K562 (cell line): ENCODE results near the gene TULP1. TPM values are rescaled to one million over a fixed set of nuclear protein-coding genes. Genes with fewer than 3 reads are reported as not detected.

Source experiments
- ADNP ChIP-seq: fragments of 200-800 bp; sonication (Bioruptor generic); IDR thresholded peaks from 2 replicates; pipeline ENCODE4 v1.6.1; 2016; ENCODE audit warnings: missing genetic modification characterization, missing compliant biosample characterization
- ATF2 ChIP-seq: sonication (generic); formaldehyde crosslinking; IDR thresholded peaks from 2 replicates; pipeline ENCODE4 v1.8.1; 2022; ENCODE audit warnings: missing genetic modification reagents
- BRD4 ChIP-seq: fragments of 200-600 bp; sonication (generic); IDR thresholded peaks from 2 replicates; pipeline ENCODE4 v1.6.1; 2017; ENCODE audit warnings: inconsistent platforms
- CCNT2 ChIP-seq: IDR thresholded peaks from 2 replicates; pipeline ENCODE4 v1.6.1; 2011; ENCODE audit warnings: borderline replicate concordance, low read depth, mild to moderate bottlenecking, moderate library complexity, mixed read lengths, low read length; ENCODE audit not compliant: insufficient read length; ENCODE audit errors: extremely low read depth
- KDM2B ChIP-seq: fragments of 250-450 bp; sonication (Bioruptor Pico); IDR thresholded peaks from 2 replicates; pipeline ENCODE4 v1.8.0; 2021; ENCODE audit warnings: mild to moderate bottlenecking, moderate library complexity
- NONO ChIP-seq, 2 experiments: fragments of 200-400 bp in 1 of 2; fragments of 450-650 bp in 1 of 2; formaldehyde crosslinking in 1 of 2; IDR thresholded peaks; 2 replicates each; pipeline ENCODE4 v1.6.1; 2017; ENCODE audit warnings: low read depth in 2 of 2, mild to moderate bottlenecking in 2 of 2, moderate library complexity in 2 of 2, low read length in 1 of 2
- PURB ChIP-seq: sonication (generic); formaldehyde crosslinking; IDR thresholded peaks from 2 replicates; pipeline ENCODE4 v1.9.0; 2021; ENCODE audit warnings: low read depth, mild to moderate bottlenecking, missing genetic modification reagents
- SMAD3 ChIP-seq: fragments of 450-650 bp; formaldehyde crosslinking; conservative IDR thresholded peaks from 2 replicates; pipeline ENCODE4 v1.4.0; 2020; ENCODE audit warnings: mild to moderate bottlenecking
- SRSF9 ChIP-seq: fragments of 200-400 bp; formaldehyde crosslinking; IDR thresholded peaks from 2 replicates; pipeline ENCODE4 v1.6.1; 2017; ENCODE audit warnings: low read depth, low read length, borderline replicate concordance
- TEAD2 ChIP-seq: fragments of 450-650 bp; IDR thresholded peaks from 2 replicates; pipeline ENCODE4 v1.6.1; 2016; ENCODE audit warnings: missing genetic modification characterization, control low read depth, missing compliant biosample characterization
- ZBTB8A ChIP-seq: fragments of 450-650 bp; IDR thresholded peaks from 2 replicates; pipeline ENCODE4 v1.6.1; 2018; ENCODE audit warnings: mild to moderate bottlenecking, moderate library complexity; ENCODE audit not compliant: partially characterized antibody
- ZKSCAN3 ChIP-seq: fragments of 250-450 bp; sonication (Bioruptor Pico); IDR thresholded peaks from 2 replicates; pipeline ENCODE4 v1.4.0; 2020
- ZNF24 ChIP-seq: fragments of 450-650 bp; IDR thresholded peaks from 2 replicates; pipeline ENCODE4 v1.6.1; 2016
- ZNF584 ChIP-seq: fragments of 200-800 bp; sonication (Bioruptor generic); IDR thresholded peaks from 2 replicates; pipeline ENCODE4 v1.6.1; 2016; ENCODE audit warnings: low read depth, mild to moderate bottlenecking, missing genetic modification characterization, missing compliant biosample characterization
- ZNF76 ChIP-seq: fragments of 250-450 bp; sonication (Bioruptor Pico); IDR thresholded peaks from 2 replicates; pipeline ENCODE4 v1.4.0; 2020; ENCODE audit warnings: mild to moderate bottlenecking, moderate library complexity, borderline replicate concordance
- ZNF780A ChIP-seq: fragments of 250-450 bp; sonication (Bioruptor Pico); IDR thresholded peaks from 2 replicates; pipeline ENCODE4 v1.5.0; 2021; ENCODE audit warnings: mild to moderate bottlenecking
- polyA plus RNA-seq, 8 experiments: library from polyadenylated mRNA; depleted of rRNA in 4 of 8; stranded (reverse) in 5 of 8; unstranded in 3 of 8; fragments of >200 nt; fragmentation: Nextera tagmentation in 2 of 8; fragmentation: Illumina TruSeq in 1 of 8; extraction: Ambion mirVana in 2 of 8; extraction: Trizol in 1 of 8; gene quantifications; 2 replicates each; pipeline versions ENCODE4 v1.2.1 to v1.2.3, GENCODE V29; 2011 to 2014; ENCODE audit warnings: inconsistent platforms in 1 of 8, missing spikeins in 1 of 8
- total RNA-seq, 7 experiments: library from RNA; depleted of rRNA in 6 of 7; stranded (reverse); fragments of >200 nt in 6 of 7; fragmentation: Illumina TruSeq in 2 of 7; extraction: Trizol in 2 of 7; gene quantifications; 2 replicates each; pipeline versions ENCODE4 v1.2.1 to v1.2.3, GENCODE V29; 2011 to 2021; ENCODE audit warnings: low replicate concordance in 1 of 7
- TF ChIP-seq, protein P1 (sequence below), 2 experiments: fragments of 150-350 bp in 1 of 2; IDR thresholded peaks; 2 replicates each; pipeline ENCODE4 v1.6.1; 2012 to 2016; ENCODE audit warnings: low read depth in 2 of 2, low read length in 2 of 2, mild to moderate bottlenecking in 1 of 2, moderate library complexity in 1 of 2
- TF ChIP-seq, protein P2 (sequence below): fragments of 450-650 bp; formaldehyde crosslinking; IDR thresholded peaks from 2 replicates; pipeline ENCODE4 v1.4.0; 2022; ENCODE audit warnings: missing genetic modification characterization
- TF ChIP-seq, protein P3 (sequence below): fragments of 250-450 bp; sonication (Bioruptor Pico); IDR thresholded peaks from 2 replicates; pipeline ENCODE4 v1.4.0; 2020; ENCODE audit warnings: mild to moderate bottlenecking, moderate library complexity

Gene TULP1
- total and polyA plus RNA-seq, 9 of the 15 experiments (the other 6 are each of a cell fraction or from before 2014, with no cell fraction given) = 0.06 to 0.17 (median 0.09) TPM; not detected in 6

- TF ChIP-seq, protein P1, sequence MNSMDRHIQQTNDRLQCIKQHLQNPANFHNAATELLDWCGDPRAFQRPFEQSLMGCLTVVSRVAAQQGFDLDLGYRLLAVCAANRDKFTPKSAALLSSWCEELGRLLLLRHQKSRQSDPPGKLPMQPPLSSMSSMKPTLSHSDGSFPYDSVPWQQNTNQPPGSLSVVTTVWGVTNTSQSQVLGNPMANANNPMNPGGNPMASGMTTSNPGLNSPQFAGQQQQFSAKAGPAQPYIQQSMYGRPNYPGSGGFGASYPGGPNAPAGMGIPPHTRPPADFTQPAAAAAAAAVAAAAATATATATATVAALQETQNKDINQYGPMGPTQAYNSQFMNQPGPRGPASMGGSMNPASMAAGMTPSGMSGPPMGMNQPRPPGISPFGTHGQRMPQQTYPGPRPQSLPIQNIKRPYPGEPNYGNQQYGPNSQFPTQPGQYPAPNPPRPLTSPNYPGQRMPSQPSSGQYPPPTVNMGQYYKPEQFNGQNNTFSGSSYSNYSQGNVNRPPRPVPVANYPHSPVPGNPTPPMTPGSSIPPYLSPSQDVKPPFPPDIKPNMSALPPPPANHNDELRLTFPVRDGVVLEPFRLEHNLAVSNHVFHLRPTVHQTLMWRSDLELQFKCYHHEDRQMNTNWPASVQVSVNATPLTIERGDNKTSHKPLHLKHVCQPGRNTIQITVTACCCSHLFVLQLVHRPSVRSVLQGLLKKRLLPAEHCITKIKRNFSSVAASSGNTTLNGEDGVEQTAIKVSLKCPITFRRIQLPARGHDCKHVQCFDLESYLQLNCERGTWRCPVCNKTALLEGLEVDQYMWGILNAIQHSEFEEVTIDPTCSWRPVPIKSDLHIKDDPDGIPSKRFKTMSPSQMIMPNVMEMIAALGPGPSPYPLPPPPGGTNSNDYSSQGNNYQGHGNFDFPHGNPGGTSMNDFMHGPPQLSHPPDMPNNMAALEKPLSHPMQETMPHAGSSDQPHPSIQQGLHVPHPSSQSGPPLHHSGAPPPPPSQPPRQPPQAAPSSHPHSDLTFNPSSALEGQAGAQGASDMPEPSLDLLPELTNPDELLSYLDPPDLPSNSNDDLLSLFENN (IDR thresholded peaks at IDR 0.05; ENCODE audit: low read depth in 2 of 2, low read length in 2 of 2) = no peak
- TF ChIP-seq ZNF24 (no peak), ATF2 (CRISPR knock-in tag) (no peak), ADNP (tag) (no peak), ZKSCAN3 (CRISPR knock-in tag) (no peak), ZNF584 (CRISPR knock-in tag) (no peak), KDM2B (CRISPR knock-in tag) (no peak), BRD4 (no peak), NONO (IDR thresholded peaks at IDR 0.05; ENCODE audit: low read depth in 2 of 2, low read length in 1 of 2) (no peak), ZNF76 (CRISPR knock-in tag) (no peak), ZNF780A (CRISPR knock-in tag) (no peak), CCNT2 (no peak), SMAD3 (CRISPR knock-in tag) (no peak), ZBTB8A (no peak), SRSF9 (no peak), TEAD2 (no peak), PURB (CRISPR knock-in tag) (no peak)
- TF ChIP-seq, protein P2, sequence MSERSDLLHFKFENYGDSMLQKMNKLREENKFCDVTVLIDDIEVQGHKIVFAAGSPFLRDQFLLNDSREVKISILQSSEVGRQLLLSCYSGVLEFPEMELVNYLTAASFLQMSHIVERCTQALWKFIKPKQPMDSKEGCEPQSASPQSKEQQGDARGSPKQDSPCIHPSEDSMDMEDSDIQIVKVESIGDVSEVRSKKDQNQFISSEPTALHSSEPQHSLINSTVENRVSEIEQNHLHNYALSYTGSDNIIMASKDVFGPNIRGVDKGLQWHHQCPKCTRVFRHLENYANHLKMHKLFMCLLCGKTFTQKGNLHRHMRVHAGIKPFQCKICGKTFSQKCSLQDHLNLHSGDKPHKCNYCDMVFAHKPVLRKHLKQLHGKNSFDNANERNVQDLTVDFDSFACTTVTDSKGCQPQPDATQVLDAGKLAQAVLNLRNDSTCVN = no peak
- TF ChIP-seq, protein P3, sequence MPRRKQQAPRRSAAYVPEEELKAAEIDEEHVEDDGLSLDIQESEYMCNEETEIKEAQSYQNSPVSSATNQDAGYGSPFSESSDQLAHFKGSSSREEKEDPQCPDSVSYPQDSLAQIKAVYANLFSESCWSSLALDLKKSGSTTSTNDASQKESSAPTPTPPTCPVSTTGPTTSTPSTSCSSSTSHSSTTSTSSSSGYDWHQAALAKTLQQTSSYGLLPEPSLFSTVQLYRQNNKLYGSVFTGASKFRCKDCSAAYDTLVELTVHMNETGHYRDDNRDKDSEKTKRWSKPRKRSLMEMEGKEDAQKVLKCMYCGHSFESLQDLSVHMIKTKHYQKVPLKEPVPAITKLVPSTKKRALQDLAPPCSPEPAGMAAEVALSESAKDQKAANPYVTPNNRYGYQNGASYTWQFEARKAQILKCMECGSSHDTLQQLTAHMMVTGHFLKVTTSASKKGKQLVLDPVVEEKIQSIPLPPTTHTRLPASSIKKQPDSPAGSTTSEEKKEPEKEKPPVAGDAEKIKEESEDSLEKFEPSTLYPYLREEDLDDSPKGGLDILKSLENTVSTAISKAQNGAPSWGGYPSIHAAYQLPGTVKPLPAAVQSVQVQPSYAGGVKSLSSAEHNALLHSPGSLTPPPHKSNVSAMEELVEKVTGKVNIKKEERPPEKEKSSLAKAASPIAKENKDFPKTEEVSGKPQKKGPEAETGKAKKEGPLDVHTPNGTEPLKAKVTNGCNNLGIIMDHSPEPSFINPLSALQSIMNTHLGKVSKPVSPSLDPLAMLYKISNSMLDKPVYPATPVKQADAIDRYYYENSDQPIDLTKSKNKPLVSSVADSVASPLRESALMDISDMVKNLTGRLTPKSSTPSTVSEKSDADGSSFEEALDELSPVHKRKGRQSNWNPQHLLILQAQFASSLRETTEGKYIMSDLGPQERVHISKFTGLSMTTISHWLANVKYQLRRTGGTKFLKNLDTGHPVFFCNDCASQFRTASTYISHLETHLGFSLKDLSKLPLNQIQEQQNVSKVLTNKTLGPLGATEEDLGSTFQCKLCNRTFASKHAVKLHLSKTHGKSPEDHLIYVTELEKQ = no peak
Observed at GRCh38 chr6:35498422-35499067, 14.2 kb downstream of the TULP1 start (continued).
